Stimulated activated CD4-positive, alpha-beta T cell treated with anti-CD3 and anti-CD28 coated beads, Interleukin-12 subunit alpha, Interleukin-12 subunit beta, amount 100 ng/mL, for 24 hours (primary cell): ENCODE measurements around the gene RALGAPA1.

ENCODE experiments used
- DNase-seq, 2 experiments: peaks; one replicate each; pipeline ENCODE4 v3.0.0-alpha.2; 2020; ENCODE audit warnings: low read depth in 2 of 2

The RALGAPA1 gene

GRCh38 chr14:35492569-35493014, 316.5 kb downstream of the RALGAPA1 start:
- DNase-seq = no peak
